HG02852 (cell line): ENCODE results near the gene CTPS2.

Experiments used
- ATAC-seq: cut with Tn5 transposase; IDR thresholded peaks from one replicate; pipeline ENCODE4 v1.9.1; 2021; ENCODE audit warnings: mild to moderate bottlenecking, moderate library complexity; ENCODE audit not compliant: unreplicated experiment

Gene CTPS2

DNA sequence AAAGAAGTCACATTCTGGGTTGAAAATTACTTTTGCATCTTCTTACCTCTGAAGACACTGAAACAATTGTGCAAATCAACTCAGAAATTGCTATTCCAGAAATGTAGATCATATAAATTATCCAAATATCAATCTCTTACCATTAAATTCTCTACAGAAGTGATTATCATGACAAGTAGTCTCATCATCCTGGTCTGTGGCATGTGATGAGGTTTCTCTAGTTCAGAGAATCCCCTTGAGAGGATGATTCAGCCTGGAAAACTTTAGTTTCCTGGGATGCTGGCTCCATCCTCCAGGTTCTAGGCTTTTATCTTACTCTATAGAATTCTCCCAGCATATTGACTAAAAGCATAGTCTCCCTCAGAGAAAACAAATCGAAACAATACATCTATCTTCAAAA is 138.7 kb downstream of the CTPS2 start:
- ATAC-seq = no peak

DNA sequence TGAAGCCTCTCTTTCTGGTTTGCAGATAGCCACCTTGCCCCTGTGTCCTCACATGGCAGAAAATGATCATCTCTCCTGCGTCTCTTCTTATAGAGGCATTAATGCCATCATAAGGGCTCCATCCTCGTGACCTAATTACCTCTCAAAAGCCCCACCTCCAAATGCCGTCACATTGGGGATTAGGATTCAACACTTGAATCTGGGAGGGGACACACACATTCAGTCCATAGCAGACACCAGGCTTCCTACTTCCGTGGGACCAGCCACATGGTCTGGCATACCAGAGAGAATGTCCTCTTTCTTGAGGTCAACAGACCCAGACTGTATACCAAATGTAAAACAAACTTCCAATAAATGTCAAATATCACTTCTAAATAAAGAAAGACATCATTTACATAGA is 144.8 kb downstream of the CTPS2 start:
- ATAC-seq = no peak

DNA sequence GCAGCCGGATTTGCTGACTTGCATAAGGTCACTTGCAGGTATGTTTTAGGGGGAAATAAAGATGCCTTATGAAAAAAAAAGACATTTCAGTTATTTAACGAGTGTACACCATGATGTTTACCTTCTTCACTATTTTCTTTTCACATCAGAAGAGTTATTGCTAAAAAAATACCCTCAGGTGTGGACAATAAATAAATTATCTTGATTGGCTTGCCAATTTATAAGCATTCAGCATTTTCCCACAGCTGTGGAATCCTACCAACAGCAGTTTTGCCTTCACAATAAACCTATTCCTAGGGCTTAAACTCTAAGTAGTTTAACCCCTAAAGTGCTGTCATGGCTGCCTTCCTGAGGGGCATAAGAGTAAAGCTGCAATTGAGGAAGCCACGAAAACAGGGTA is 145.9 kb downstream of the CTPS2 start:
- no peak for ATAC-seq

DNA sequence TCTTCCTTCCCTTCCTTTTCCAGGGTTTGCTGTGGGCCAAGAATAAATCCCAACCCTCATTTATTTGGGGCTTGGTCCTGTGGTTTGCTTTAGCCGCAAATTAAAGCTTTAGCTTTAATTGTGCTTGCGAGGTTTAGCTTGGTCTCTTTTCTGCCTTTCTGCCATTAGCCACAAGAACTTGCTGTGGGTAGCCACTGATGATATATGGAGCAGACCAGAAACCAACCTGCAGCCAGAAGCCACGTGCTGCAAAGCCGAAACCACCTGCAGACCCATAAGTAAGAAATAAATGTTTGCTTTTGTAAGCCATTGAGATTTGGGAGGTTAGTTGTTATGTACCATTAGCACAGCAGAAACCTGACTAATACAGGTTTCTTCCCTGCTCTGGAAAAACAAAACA is 152.3 kb downstream of the CTPS2 start:
- no peak for ATAC-seq

DNA sequence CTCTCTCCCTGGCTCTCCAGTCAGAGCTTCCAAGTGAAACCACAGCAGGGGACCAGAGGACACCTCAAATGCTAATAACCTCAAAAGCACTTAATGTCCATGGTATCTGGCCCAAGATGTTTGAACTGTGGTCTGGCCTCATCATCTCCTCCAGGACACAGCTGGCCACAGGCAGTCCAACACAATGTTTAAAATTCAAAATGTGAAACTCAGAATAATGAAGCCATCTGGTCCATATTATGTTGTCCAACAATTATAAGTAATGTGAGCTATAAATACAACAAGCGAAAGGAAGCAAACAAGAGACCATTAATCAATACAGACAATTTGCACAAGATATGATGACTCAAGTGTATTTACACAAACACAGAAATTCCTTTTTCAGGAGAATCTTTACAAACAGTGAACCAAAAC is 153.3 kb downstream of the CTPS2 start:
- ATAC-seq = no peak

DNA sequence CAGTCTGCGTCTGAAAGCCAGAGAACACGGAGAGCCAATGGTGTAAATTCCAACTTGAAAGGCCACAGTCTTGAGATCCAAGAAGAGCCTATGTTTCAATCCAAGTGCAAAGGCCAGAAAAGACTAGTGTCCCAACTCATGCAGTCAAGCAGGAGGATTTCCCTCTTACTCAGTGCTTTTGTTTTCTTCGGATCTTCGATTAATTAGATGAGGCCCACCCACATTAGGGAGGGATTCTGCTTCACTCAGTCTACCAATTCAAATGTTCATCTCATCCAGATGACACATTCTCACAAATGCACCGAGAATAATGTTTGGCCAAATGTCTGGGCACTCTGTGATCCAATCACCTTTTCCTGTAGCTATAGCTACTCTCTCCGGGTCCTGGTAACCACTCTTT is 154.0 kb downstream of the CTPS2 start:
- no peak for ATAC-seq

DNA sequence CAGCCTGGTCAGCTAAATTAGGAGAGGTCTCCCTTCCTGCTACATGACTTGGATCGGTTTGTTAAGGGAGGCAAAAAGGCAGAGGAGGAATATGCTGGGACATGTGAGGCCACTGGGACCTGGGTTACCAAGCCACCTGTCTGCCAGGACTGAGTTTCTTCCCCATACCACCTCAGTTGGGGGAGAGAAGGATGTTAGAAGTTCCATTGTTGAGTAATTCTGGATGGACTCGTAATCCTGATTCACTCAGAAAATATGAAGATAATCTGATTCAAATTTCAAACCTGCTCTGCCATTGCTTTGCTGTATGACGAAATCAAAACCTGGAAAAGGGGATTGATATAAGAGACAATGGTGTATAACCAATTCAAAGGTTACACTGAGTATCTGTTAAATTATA is 159.9 kb downstream of the CTPS2 start:
- ATAC-seq = no peak

DNA sequence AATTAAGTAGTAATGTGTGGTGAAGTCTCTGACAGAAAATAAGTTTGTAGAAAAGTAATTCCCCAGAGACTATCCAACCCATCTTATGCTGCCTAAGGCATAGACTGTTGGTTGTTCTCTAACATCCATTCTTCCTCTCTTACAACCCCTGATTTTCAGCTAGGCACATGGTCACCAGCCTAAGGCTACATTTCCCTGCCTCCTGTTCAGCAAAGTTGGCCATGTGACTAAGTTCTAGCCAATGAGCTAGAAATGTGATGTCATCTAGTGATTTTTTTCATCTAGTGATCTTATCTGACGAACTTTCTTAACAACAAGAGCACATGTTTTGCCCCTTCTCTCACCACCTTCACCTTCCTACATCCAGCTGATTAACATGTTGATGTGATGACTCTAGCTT is 164.8 kb downstream of the CTPS2 start:
- ATAC-seq = no peak

DNA sequence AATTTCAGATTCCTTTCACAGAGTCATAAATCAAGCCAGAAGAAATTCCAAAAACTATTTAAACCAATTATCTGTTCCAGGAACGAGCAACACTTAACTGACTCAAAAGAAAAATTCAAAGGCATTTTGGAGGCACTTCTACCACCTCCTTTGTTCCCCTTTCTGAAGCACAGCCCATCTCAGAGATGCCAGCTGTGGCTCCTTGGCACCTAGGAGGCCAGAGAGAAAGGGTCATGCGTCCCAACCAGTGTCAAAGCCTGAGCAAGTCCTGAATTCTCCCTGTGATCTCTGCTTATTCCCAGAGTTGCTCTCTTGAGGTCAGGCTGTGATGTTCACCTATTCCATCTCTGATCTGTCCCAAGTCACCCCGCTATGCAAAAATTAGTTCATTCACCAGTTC is 167.5 kb downstream of the CTPS2 start:
- ATAC-seq = no peak
